ENCODE measurements around the gene MAP7D1.

Gene MAP7D1

DNA sequence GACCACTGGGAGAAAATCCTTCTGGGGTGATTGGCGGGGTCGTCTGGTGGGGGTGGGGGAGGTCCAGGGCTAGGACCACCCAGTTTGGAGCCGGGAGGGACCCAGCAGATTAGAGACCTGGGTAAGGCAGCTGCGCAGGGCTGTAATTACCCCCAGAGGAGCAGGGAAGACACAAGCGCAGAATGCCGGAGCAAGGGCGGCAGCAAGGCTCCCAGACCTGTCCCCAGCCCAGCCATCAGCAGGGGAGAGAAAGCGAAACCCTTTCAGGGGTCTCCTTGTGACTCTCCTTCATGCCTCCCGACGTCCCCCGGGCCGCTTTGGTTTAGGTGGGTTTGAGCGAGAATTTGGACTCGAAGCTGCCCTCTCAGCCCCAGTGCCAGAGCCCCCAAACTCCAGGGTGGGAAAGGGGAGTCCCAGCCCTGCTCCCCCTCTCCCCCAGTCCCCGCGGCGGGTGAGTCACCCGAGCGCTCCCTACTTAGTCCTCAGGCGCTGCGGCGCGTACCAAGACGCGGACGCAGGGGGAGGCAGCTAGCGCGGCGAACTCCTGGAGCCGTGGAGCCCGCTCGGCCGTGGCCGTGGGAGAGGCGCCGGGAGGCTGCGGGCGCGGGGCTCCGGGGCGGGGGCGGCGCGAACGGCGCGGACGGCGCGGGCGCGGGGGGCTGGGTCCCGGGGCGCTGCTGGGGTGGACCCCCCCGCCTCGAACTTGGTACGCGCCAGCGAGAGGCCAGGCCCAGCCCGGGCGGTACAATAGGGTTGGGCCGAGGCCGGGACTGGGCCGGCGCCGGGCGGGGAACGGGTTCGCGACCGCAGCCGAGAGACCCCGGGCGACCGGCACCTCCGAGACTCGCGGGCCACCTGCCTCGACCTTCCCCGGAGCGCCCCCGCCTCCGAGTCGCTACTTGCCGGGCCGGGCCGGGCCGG is at the start of gene MAP7D1:
TSS of gene MAP7D1 (plus strand) at position 753 of the 921 bp plus-strand sequence. CDS start 258 bp downstream, outside the sequence.
- DNase-seq = peak; percentile 84

DNA sequence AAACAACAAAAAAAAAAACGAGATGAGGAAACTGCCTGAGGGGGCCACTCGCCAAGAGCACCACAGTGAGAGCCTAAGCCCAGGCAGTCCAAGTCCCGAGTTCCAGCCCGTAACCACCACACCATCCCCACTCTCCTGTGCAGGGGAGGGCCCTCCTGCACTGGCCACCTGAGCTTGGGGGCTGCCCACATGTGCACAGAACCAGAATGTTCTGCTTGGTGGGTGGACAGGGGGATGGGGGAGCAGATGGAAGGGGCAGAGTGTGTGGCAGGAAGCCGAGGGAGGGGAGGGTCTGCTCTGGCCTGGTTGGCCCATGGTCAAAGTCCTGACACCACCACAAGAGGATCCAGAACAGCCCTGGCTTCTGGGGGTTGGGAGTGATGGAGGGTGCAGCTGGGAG is 49.7 kb upstream of the MAP7D1 start:
- DNase-seq = no peak

DNA sequence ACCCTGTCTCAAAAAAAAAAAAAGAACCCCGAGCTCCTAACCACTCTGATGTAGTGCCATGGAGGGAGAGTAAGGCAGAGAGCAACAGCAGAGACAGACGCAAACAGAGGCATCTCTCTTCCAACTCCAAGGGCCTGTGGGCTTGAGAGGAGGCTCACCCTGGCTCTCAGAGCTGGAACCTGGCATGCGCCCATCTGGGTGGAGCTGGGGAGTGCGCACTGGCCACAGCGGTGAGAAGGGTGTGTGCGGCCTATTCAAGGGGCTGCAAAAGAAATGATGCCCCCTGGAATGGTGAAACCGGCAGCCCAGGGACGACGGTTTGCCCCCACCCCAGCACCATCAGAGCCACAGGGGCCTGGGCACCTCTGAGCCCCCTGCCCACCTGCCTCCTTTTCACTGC is 48.6 kb upstream of the MAP7D1 start:
- no peak for DNase-seq

DNA sequence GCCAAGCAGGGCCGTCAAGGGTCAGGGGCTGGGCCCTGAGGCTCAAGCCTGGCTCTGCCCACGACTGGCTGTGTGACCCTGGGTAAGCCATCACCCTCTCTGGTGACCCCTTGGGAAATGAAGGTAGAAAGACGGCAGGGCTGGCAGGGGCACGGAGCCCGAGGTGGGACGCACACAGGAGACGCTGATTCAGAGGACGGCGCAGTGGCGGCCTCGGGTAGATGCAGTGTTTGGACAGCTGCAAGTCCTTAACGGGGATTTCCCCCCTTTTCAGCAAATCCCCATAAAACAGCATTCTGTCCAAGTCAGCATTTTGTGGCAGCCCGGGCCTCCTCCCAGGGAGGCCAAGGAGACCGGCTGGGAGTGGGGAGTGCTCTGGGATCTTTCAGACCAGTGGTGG is 47.6 kb upstream of the MAP7D1 start:
- no peak for DNase-seq

DNA sequence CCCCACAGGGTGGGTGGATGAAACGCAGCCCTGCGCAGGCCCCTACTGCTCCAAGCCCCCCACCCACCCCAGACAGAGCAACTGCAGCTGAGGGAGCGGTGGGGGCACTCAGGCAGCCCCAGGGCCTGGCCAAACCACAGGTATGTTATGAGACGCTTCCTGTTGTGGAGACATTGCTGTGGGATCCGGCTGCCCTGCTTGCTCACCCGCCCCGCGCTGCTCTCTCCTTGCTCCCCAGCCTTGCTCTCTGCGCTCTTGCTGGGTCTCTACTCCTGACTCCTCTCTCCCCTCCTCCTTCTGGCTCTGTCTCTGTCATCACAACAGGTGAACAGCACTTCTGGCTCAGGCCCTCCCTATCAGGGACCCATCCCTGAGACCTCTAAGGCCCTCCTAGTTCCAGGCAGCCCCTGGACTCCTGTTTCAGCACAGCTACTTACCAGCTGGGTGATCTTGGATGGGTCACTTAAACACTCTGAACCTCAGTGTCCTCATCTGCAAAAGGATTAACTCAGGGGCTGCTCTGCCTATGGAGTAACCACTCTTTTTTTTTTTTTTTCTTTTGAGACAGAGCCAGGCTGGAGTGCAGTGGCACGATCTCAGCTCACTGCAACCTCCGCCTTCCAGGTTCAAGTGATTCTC is 46.8 kb upstream of the MAP7D1 start:
- peak; percentile 34 for DNase-seq

DNA sequence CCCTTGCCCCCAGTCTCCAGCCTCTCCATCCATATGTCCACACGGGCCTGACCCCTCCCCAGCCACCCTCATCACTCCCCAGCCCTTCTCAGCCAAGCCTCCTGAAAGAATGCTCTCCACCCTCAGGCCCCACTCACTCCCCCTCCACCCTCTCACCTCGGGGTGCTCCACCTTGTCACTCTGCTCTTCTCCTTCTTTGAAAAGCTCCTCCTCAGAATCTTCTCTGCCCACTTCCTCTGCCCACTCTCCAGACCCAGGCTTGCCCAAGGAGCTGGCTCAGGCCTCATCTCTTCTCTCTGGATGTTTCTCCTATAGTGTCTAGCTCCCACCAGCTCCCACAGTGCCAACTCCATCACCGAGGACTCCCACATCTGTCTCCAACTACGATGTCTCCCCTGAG is 44.8 kb upstream of the MAP7D1 start:
- DNase-seq = no peak

DNA sequence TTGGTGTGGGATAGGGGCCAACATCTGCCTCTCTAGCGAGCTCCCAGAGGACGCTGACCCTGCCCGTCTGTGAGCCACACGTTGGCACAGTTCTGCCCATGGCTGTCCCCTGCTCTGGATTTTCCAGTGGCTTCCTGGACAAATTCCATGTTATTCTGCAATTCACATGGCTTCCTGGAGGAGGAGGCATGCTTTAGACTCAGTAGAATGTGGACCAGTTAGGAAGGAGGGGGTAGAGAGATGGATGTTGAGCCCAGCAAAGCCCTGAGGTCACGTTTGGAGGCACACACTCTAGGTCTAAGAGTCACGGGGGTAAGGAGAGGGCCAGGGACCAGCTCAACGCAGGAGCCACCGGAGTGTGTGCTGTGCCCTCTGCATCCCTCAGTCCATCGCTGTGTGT is 43.1 kb upstream of the MAP7D1 start:
- DNase-seq = no peak

DNA sequence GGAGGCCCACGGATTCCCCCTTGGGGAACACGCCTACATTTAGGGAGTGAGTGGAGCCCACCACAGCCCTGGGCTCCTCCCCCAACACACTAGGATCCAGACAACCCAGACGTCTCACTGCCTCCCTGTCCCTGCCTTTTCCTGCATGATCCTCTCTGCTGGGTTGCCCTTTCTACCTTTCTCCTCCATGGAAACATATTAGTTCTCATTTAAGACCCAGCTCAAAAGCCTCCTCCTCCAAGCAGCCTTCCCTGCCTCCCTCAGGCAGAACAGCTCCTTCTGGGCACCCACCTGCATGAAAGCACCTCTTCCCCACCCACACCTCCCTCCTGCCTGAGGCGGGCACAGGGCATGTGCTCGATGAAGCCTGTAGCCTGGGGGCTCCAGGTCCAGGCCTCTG is 41.6 kb upstream of the MAP7D1 start:
- DNase-seq = no peak

DNA sequence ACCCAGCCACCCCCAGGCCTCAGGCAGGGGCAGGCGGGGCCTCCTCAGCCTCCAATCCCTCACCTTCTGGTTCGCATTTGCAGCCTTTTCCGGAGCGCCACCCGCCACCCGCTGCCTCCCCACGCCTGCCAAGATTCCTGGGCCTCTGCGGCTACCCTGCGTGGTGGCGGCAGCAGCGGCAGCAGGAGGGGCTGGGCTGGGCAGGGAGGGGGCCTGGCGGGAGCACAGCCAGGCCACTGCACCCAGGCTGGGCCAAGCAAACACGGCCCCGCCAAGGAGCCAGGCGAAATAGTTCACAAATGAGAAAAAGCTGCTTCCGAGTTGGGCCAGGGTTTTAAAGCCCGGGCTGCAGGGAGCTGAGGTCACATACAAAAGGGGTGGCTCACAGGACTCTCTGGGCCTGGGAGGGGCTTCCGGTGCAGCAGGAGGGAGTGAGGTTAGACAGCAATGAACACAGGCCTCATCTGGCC is 40.7 kb upstream of the MAP7D1 start:
- no peak for DNase-seq

DNA sequence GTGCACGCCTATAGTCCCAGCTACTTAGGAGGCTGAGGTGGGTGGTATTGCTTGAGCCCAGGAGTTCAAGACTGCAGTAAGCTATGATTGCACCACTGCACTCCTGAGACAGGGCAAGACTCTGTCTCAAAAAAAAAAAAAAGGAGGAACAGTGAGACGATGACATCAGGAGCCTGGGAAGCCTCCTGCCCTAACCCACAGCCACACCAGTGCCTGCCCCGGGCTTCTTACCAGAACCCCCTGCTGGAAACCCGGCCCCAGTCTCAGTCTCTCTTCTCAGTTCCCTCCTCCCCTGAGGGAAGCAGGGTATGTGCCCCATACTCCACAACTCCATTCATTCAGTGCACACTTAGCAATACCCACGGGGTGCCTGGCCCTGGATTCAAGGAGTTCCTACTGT is 40.0 kb upstream of the MAP7D1 start:
- no peak for DNase-seq

DNA sequence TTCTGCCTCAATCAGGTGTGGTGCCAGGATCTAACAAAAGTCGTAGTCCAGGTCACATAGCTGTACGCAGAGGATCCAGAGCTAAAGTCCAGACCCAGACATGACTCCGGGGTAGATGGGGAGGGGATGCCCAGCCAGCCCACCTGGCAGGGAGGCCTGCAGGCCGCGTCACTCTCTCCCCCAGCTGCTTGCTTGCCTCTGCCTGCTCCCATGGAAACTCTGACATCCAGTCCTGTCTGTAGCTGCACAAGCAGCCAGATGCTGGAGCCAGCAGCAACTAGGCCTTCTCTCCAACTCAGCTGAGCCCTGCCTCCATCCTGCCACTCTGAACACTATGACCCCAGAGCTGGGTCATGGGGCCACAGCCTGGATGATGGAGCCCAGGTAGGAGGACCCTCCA is 39.1 kb upstream of the MAP7D1 start:
- DNase-seq = no peak

DNA sequence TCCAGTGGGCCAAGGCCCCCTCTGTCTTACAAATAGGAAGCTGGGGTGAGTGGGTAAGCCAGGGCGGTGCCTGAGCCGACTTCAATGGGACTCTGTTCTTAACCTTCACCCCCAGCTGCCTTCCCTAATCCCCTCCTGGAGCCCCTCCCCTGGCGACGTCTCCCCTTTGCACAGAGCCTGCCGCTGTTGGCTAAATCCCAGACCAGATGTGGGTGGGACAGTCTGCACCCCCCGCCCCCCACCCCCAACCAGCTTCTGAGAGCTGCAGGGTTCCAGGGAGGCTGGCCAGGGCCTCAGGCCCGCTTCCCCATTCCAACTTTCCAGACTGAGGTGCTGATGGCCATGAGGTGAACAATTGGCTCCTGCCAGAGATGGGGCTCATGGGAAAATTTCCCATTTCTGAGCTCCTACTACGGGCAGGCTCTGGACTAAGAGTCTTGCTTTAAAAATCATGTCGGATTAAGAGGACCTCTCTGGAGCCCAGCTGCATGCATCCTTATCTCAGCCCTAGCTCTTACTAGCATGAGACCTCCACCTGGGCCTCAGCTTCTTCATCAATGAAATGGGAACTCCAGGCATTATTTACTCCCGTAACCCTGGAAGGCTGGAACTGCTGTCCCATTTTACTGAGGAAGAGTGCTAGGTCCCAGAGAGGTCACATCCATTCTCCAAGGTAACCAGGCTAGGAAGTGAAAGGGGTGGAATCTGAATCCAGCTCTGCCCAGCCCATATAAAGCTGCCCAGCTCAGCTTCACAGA is 37.3 kb upstream of the MAP7D1 start:
- DNase-seq = no peak

DNA sequence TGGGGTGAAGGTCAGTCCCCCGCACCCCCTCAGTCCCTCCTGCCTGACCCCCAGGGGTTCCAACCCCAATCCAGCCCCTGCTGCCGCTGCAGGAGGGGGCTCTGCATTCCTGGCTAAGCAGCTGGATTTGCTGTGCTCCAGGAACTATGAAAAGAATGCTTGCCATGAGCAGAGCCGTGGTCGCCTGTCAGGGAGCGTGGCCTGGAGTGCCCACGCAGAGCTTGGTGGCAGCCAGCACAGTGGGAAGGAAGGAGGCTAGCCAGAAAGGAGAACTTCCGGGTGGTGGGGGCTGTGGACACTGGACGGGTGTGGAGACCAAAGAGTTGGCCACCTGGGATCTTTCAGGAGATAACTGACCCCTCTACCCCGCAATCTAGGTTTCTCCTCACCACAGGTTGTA is 36.5 kb upstream of the MAP7D1 start:
- DNase-seq = no peak

DNA sequence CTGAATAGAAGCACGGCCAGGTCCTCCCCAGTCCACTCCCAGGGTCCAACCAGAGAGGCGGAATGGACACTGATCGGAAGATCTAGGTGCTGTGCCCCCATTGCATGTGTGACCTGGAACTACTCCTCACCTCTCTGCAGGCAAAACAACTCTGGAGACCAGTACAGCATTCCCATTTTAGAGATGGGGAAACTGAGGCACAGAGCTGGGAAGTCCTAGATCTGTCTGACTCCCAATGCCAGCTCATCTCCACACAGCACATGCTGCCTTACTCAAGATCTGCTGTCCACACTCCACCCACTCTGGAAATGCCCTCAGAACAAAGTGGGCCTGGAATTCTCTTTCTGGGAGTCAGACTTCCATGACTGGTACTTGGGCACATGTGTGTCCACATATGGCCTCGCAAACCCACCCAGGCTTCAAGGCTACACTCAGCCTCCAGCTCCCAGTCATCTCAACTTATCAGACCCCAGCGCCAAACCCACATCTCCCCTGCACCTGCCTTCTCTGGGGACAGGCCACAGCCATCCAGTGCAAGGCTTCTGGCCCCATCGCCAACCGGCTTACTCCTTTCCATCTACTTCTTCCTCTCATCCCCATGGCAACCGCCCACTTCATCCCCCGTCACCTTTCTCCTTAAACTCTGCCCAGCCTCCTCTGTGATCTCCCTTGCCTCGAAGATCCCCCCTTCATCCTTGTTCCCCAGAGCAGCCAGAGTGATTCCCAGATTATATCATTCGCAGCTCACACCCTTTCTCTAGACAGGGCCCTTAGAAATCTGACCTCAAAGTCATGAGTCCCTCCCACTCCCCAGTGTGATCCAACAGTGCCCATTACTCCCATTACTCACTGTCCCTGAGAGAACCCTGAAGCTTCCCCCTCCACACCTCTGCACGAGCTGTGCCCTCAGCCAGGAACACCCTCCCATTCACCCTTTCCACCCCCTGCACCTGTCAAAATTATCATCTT is 33.6 kb upstream of the MAP7D1 start:
- DNase-seq = no peak

DNA sequence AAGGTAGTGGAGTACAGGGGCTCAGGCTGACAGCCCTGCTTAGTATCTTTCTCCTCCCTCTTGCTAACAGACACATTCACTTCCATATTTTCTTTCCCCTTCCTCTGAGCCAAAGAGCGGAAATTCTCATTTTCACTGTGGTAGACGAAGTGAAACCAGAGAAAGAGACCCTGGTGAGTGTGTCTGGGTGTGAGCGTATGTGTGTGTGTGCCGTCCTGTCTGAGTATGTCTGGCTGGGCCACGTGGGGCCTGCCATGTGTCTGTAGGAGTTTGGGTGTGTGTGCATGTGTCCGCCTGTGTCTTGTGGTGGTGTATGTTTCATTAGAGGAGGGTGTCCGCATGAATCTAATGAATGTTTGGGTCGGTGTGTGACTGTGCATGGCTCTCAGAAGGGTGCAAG is 32.6 kb upstream of the MAP7D1 start:
- peak; percentile 14 for DNase-seq

DNA sequence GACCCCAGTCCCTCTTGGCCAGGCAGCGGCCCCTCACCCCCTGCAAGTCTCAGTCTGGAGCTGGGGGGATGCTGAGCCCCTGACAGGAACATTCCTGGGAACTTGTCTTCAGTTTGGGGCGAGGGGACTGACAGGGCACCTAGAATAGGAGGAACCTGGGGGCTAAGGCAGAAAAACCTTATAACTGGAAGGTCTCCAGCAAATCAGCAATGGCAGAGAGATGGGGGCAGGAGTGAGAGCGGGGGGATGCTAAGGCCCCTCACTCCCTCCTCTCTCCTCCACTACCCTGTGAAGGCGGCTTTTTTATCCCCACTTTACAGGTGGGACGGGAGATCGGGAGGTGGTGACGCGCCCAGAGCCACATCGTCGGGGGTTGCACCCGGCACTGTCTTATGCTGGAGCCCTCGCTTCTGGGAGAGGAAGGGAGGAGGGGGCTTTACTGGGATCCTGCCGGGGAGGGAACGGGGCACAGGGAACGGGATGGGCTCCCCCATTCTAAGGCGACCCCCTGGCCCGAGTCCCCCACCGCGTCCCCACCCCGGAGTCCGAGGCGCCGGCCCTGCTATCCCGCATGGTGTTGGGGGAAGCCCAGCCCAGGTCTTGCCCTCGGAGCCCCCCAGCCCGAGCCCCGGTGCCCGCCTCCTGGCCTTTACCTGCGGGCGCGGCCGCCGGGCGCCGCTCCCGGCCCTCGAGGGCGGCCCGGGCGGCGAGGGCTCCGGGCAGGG is 31.4 kb upstream of the MAP7D1 start:
- DNase-seq = no peak

DNA sequence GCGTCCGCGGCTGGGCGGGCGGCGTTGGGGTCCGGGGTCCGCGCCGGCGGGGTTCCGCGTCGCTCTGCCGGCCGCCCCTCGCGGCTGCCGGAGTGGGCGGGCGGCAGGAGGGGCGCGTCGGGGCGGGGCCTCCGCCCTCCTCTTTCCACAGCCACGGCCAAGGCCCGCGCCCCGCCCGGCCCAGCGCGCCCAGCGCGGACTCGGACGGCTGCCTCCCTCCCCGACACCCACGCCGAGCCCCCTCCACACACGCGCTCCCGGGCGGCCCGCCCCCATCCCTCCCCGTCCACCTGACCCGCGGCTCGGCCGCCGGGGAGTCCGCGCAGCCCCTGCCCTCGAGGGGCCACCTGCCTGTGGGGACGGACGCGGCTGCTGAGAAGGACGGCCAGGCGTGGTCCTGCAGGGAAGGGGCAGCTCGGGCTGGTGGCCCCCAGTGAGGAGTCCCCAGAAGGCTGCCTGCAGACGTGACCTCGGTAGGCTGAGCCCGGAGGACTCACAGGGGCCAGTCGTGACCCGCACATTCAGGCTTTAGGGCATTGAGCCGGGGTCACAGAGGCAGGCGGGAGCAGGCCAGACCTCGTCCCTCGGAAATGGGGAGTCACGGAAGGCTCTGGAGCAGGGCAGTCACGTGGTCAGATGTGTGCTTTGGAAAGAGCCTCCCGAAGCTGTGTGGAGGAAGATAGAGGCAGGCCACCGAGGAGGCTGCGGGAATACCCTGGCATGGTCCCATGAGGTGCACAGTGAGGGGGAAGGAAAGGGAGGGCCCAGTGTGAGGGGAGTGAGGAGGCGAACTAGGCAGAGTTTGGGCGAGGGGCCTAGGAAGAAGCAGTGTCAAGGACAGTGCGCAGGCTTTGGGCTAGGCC is 30.6 kb upstream of the MAP7D1 start, which contains the start of gene COL8A2:
TSS of gene COL8A2 (minus strand) at position 94 of the 863 bp plus-strand sequence. CDS start 24,980 bp downstream, outside the sequence.
- no peak for DNase-seq

DNA sequence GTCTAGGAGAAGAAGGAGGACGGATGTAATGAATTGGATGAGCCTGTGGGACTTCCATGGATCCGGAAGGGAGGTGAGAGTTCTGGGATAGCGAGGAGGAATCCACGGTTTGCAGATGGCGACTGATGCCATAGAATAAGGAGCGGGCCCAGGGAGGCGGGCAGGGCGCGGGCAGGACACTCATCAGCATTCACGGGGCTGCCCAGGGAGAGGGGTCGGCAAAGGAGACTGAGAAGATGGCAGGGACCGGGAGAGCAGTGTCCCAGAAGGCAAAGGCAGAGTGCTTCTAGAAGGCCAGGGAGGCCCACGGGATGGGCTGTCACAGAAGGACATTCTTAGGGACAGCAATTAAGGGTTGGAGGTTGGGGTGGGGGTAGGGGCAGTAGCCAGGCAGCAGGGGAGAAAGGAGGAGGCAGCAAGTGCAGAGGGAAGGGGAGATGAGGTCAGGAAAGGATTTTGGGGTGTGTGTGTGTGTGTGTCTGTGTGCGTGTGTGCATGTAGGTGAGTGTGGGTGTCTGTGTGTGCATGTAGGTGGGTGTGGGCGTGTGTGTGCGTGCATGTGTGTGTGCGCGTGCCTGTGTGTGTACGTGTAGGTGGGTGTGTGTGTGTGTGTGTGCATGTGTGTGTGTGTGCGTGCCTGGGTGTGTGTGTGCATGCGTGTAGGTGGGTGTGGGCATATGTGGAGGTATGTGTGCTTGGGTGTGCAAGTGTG is 29.8 kb upstream of the MAP7D1 start:
- DNase-seq = no peak

DNA sequence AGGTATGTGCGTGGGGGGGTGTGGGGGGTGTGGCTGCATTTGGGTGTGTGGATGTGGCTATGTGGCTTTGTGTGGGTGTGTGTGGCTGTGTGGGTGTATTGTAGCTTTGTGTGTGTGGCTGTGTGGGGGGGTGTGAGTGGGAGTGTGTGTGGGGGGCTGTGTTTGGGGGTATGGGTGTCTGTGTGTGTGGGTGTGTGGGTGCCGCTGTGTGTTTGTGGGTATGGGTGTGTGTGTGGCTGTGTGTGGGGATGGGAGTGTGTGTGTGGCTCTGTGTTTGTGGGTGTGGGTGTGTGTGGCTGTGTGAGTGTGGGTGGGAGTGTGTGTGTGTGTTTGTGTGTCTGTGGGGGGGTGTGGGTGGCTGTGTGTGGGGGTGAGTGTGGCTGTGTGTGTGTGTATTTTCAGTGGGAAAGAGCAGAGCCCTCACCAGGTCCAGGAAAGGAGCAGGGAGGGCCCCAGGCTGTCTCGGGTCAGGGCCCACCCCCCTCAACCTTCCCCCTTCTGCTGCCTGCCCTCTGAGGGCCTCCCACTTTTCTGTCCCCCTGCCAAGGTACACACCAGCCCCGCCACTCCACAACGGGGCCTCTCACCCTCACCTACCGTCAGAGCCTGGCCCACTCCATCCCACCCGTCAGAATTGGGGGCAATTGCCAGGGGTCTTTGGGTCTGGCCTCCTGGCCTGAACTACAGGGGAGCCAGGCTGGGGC is 29.0 kb upstream of the MAP7D1 start:
- DNase-seq = no peak

Data from CD4-positive, alpha-beta T cell treated with Interleukin-4 for 4 hours (primary cell).